HFFc6 (cell line): Measurements from ENCODE around the gene KMT2D. TPM values are rescaled to one million over a fixed set of nuclear protein-coding genes. Genes with fewer than 3 reads are reported as not detected.

ENCODE experiments used
- DNase-seq: peaks from one replicate; pipeline ENCODE4 v3.0.0-alpha.2; 2018
- H3K27ac Mint-ChIP-seq: 2 replicates; pipeline ENCODE4 v1.8.0; 2020; ENCODE audit warnings: mild to moderate bottlenecking, mixed read lengths
- H3K27me3 Mint-ChIP-seq: 2 replicates; pipeline ENCODE4 v1.8.0; 2021; ENCODE audit warnings: mild to moderate bottlenecking, moderate library complexity, mixed read lengths; ENCODE audit not compliant: insufficient read depth
- H3K36me3 Mint-ChIP-seq: 2 replicates; pipeline ENCODE4 v1.8.0; 2021; ENCODE audit warnings: low read depth, mixed read lengths
- H3K4me1 Mint-ChIP-seq: 2 replicates; pipeline ENCODE4 v1.8.0; 2020; ENCODE audit warnings: low read depth, mixed read lengths
- H3K4me3 Mint-ChIP-seq: 2 replicates; pipeline ENCODE4 v1.8.0; 2020; ENCODE audit warnings: mild to moderate bottlenecking, moderate library complexity, mixed read lengths
- H3K9me3 Mint-ChIP-seq: 2 replicates; pipeline ENCODE4 v1.8.0; 2020; ENCODE audit warnings: mild to moderate bottlenecking, mixed read lengths
- total RNA-seq, 6 experiments: library from RNA; stranded (reverse); fragmentation: NEBNext Ultra II Directional; extraction: Animal tissue kit (Norgen Biotek cat#: 25700); gene quantifications; 2 replicates in 1 of 6; 3 replicates in 5 of 6; pipeline ENCODE4 v1.2.3, GENCODE V29; 2021
- TF ChIP-seq, protein P1 (sequence below): fragments of 200-600 bp; sonication (generic); IDR thresholded peaks from 2 replicates; pipeline ENCODE4 v1.5.0; 2021; ENCODE audit warnings: antibody characterized with exemption, mild to moderate bottlenecking

Gene KMT2D
- total RNA-seq, 6 experiments from 2014 or later = 43.9 to 66.6 (median 48.4) TPM

DNA sequence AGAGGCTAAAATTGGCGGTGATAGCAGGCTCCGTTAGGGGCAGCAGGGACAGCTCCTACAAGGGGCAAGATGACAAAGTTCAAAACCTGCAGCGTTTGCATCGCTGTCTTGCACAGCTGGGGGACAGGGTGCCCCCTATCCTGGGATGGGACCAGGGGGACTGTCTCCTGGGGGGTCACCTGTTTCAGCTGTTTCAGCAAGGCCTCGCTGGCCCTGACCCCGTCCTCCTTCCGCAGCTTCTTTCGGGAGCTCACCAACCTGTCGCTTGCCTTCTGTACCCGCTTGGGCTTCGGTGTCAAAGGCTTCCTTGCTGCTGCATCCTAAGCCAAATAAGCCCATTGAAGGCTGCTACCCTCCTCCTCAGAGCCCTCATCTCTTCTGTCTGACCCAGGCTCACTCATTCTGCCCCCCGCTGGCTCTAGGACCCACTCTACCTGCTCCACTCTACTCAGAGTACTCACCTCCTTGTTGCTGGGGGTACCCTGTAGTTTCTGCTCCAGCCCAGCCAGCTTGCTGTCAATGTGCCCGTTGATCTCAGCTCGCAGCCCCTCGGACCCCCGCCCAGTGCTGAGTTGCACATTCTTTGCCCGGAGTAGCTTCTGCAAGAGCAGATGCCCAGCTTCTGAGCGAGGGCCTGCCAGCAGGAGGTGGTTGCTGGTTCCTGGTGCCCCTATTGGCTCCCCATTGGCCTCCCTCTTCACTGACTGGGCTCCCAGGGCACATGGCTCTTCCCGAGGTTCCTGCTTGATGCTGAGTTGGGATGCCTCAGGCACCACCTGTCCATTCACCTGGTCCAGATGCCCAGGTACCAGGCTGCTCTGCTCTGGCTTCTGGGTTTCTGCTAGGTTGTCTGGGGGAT lies 29.7 kb downstream of the KMT2D start:
- no peaks in the 10 kb centered on the region for H3K9me3 Mint-ChIP-seq

GRCh38 chr12:49030119-49030518 lies 30.5 kb downstream of the KMT2D start:
- no peak overlapping the region for H3K4me3 Mint-ChIP-seq
- TF ChIP-seq, protein P1, sequence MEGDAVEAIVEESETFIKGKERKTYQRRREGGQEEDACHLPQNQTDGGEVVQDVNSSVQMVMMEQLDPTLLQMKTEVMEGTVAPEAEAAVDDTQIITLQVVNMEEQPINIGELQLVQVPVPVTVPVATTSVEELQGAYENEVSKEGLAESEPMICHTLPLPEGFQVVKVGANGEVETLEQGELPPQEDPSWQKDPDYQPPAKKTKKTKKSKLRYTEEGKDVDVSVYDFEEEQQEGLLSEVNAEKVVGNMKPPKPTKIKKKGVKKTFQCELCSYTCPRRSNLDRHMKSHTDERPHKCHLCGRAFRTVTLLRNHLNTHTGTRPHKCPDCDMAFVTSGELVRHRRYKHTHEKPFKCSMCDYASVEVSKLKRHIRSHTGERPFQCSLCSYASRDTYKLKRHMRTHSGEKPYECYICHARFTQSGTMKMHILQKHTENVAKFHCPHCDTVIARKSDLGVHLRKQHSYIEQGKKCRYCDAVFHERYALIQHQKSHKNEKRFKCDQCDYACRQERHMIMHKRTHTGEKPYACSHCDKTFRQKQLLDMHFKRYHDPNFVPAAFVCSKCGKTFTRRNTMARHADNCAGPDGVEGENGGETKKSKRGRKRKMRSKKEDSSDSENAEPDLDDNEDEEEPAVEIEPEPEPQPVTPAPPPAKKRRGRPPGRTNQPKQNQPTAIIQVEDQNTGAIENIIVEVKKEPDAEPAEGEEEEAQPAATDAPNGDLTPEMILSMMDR = no peak
- H3K27me3 Mint-ChIP-seq = peaks cover 2% of the 10 kb centered on the region
- peaks cover 26% of the 10 kb centered on the region for H3K36me3 Mint-ChIP-seq
- no peak for DNase-seq
- H3K4me1 Mint-ChIP-seq = no peaks in the 10 kb centered on the region
- H3K27ac Mint-ChIP-seq = no peak overlapping the region
- H3K9me3 Mint-ChIP-seq = no peaks in the 10 kb centered on the region

More for the DNA sequence above, 29.7 kb downstream of the KMT2D start:
- Mint-ChIP-seq H3K4me1 (no peaks in the 10 kb centered on the region), H3K36me3 (peaks cover 27% of the 10 kb centered on the region), H3K27me3 (peaks cover 2% of the 10 kb centered on the region), H3K4me3 (no peak overlapping the region), H3K27ac (peak overlapping the region; percentile 57)
- TF ChIP-seq, protein P1 = no peak
- DNase-seq = no peak

- no peak for DNase-seq
- Mint-ChIP-seq H3K27ac (no peak overlapping the region), H3K9me3 (no peaks in the 10 kb centered on the region), H3K4me3 (no peak overlapping the region), H3K36me3 (peaks cover 22% of the 10 kb centered on the region), H3K4me1 (no peaks in the 10 kb centered on the region), H3K27me3 (peaks cover 2% of the 10 kb centered on the region)
- TF ChIP-seq, protein P1 = no peak
Measured at GRCh38 chr12:49028666-49029275, 31.8 kb downstream of the KMT2D start.

- Mint-ChIP-seq H3K4me1 (no peaks in the 10 kb centered on the region), H3K9me3 (no peaks in the 10 kb centered on the region), H3K36me3 (peaks cover 20% of the 10 kb centered on the region), H3K27ac (no peak overlapping the region), H3K27me3 (peaks cover 3% of the 10 kb centered on the region), H3K4me3 (no peak overlapping the region)
- DNase-seq = no peak
- TF ChIP-seq, protein P1 = no peak
Measured at GRCh38 chr12:49027846-49028555, 32.6 kb downstream of the KMT2D start.

DNA sequence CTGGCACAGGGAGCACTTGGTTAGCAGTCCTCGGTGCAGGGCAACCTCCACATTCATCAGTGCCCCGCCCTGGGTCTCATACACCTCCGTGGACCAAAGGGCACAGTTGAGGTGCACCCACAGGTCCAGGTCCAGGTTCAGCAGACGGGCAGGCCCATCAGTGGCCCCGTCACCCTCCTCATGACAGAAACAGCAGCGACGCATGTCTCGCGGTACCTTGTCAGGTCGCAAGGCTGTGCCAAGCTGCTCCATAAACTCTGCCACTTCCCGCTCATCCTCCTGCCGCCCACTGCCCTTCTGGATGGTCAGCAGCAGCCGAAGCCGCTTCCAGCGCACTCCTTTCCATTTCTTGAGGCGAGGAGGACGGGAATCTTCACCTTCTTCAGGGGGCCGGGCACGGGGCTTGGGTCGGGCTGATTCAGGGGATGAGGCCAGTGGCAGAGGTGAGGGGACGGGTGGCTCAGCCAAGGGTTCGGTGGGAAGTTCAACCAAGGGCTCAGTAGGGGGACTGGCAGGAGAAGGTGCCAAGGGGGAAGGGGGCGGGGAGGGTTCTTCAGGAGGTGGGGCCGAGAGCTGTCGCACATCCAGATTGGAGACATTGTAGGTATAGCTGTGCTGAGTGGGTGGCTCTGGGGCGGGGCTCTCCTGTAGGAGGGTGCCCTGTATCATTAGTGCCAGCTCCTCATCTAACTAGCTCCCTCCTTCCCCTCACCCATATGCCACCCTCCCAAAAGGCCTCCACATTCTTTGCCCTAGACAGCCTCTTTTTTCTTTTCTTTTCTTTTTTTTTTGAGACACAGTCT lies 33.7 kb downstream of the KMT2D start:
- TF ChIP-seq, protein P1 = no peak
- no peak for DNase-seq
- peaks cover 2% of the 10 kb centered on the region; the same call in 1 of the 2 replicates for H3K27me3 Mint-ChIP-seq
- peaks cover 20% of the 10 kb centered on the region for H3K36me3 Mint-ChIP-seq
- H3K27ac Mint-ChIP-seq = no peak overlapping the region
- no peaks in the 10 kb centered on the region for H3K4me1 Mint-ChIP-seq
- H3K4me3 Mint-ChIP-seq = no peak overlapping the region
- no peaks in the 10 kb centered on the region for H3K9me3 Mint-ChIP-seq
